ENCODE data around the gene PRKCE.

PRKCE gene

GRCh38 chr2:45820048-45820447, 168.6 kb downstream of the PRKCE start:
- DNase-seq = no peak

- no peak for DNase-seq
Observed at GRCh38 chr2:45821558-45822271, 170.2 kb downstream of the PRKCE start.

- no peak for DNase-seq
Observed at GRCh38 chr2:45822272-45822630, 170.8 kb downstream of the PRKCE start.

- no peak for DNase-seq
Observed at GRCh38 chr2:45823723-45824206, 172.3 kb downstream of the PRKCE start.

GRCh38 chr2:45825001-45825651, 173.7 kb downstream of the PRKCE start:
- DNase-seq = no peak

GRCh38 chr2:45826460-45826859, 175.0 kb downstream of the PRKCE start:
- DNase-seq = no peak

- no peak for DNase-seq
Observed at GRCh38 chr2:45826884-45827635, 175.6 kb downstream of the PRKCE start.

GRCh38 chr2:45830322-45830721, 178.8 kb downstream of the PRKCE start:
- no peak for DNase-seq

- DNase-seq = no peak
Observed at GRCh38 chr2:45833301-45833967, 182.0 kb downstream of the PRKCE start.

GRCh38 chr2:45833968-45834344, 182.5 kb downstream of the PRKCE start:
- DNase-seq = no peak

GRCh38 chr2:45834372-45834771, 182.9 kb downstream of the PRKCE start:
- no peak for DNase-seq

- no peak for DNase-seq
Observed at GRCh38 chr2:45834858-45835257, 183.4 kb downstream of the PRKCE start.

- no peak for DNase-seq
Observed at GRCh38 chr2:45836316-45836715, 184.8 kb downstream of the PRKCE start.

- no peak for DNase-seq
Observed at GRCh38 chr2:45836740-45837139, 185.3 kb downstream of the PRKCE start.

- DNase-seq = no peak
Observed at GRCh38 chr2:45837812-45838341, 186.4 kb downstream of the PRKCE start.

- DNase-seq = no peak
Observed at GRCh38 chr2:45839508-45840251, 188.2 kb downstream of the PRKCE start.

GRCh38 chr2:45840481-45840880, 189.0 kb downstream of the PRKCE start:
- no peak for DNase-seq

- DNase-seq = no peak
Observed at GRCh38 chr2:45841752-45842407, 190.4 kb downstream of the PRKCE start.

GRCh38 chr2:45843136-45843535, 191.7 kb downstream of the PRKCE start:
- DNase-seq = no peak

- no peak for DNase-seq
Observed at GRCh38 chr2:45844796-45845457, 193.5 kb downstream of the PRKCE start.

- no peak for DNase-seq
Observed at GRCh38 chr2:45845566-45845965, 194.1 kb downstream of the PRKCE start.

All from stimulated activated CD4-positive, alpha-beta T cell treated with anti-CD3 and anti-CD28 coated beads, Interleukin-4, amount 100 ng/mL, for 4 hours (primary cell).